ENCODE data around the gene CRIP2. TPM values are rescaled to one million over a fixed set of nuclear protein-coding genes. Genes with fewer than 3 reads are reported as not detected.

Gene CRIP2
- polyA plus RNA-seq, 1 donor from 2014 or later, result 214 TPM

- Histone ChIP-seq H3K27me3 (ENCODE audit: insufficient read depth, low read depth, low read length) (no peaks in the 10 kb centered on the region), H3K36me3 (ENCODE audit: insufficient read depth, low read length) (no peaks in the 10 kb centered on the region), H3K9me3 (ENCODE audit: low read length) (no peaks in the 10 kb centered on the region), H3K9me2 (ENCODE audit: insufficient read depth, low read length) (no peaks in the 10 kb centered on the region), H3K27ac (ENCODE audit: low read length) (no peak overlapping the region), H3K79me2 (replicated peaks; ENCODE audit: insufficient read depth, low read length) (no peaks in the 10 kb centered on the region), H3F3A (ENCODE audit: insufficient read depth, low read length, poor library complexity, severe bottlenecking) (no peaks in the 10 kb centered on the region), H3K4me2 (ENCODE audit: low read length) (no peak overlapping the region), H4K20me1 (ENCODE audit: insufficient read depth) (no peaks in the 10 kb centered on the region), H3K9ac (ENCODE audit: low read length) (no peak overlapping the region), H2AFZ (ENCODE audit: low read depth, low read length) (no peak overlapping the region), H3K4me3 (ENCODE audit: low read length) (no peak overlapping the region)
- TF ChIP-seq TAF1 (IDR thresholded peaks at IDR 0.05; ENCODE audit: low read depth) (no peak), EP300 (conservative IDR thresholded peaks at IDR 0.05; ENCODE audit: poor library complexity, severe bottlenecking) (no peak), RAD21 (conservative IDR thresholded peaks at IDR 0.05) (no peak), CTCF (IDR thresholded peaks at IDR 0.05; ENCODE audit: poor library complexity, severe bottlenecking) (no peak), REST (IDR thresholded peaks at IDR 0.05; ENCODE audit: borderline replicate concordance) (no peak), SMC3 (conservative IDR thresholded peaks at IDR 0.05; ENCODE audit: poor library complexity) (no peak), POLR2AphosphoS5 (IDR thresholded peaks at IDR 0.05) (no peak), EZH2 (IDR thresholded peaks at IDR 0.05; ENCODE audit: borderline replicate concordance, insufficient read depth, low read length, poor library complexity, severe bottlenecking) (no peak), MXI1 (conservative IDR thresholded peaks at IDR 0.05; ENCODE audit: poor library complexity, severe bottlenecking) (no peak)
Measured at GRCh38 chr14:105500726-105501101, 26.1 kb downstream of the CRIP2 start.

GRCh38 chr14:105501504-105502291 is 27.1 kb downstream of the CRIP2 start:
- no peak overlapping the region for H3K9ac ChIP-seq (ENCODE audit: low read length)
- no peaks in the 10 kb centered on the region for H3K36me3 ChIP-seq (ENCODE audit: insufficient read depth, low read length)
- H4K20me1 ChIP-seq (ENCODE audit: insufficient read depth), result no peaks in the 10 kb centered on the region
- no peak overlapping the region for H3K4me3 ChIP-seq (ENCODE audit: low read length)
- no peaks in the 10 kb centered on the region for H3K9me3 ChIP-seq (ENCODE audit: low read length)
- H2AFZ ChIP-seq (ENCODE audit: low read depth, low read length), result no peak overlapping the region
- no peak overlapping the region for H3K4me2 ChIP-seq (ENCODE audit: low read length)
- no peaks in the 10 kb centered on the region for H3K79me2 ChIP-seq (replicated peaks; ENCODE audit: insufficient read depth, low read length)
- H3K9me2 ChIP-seq (ENCODE audit: insufficient read depth, low read length), result no peaks in the 10 kb centered on the region
- H3K27me3 ChIP-seq (ENCODE audit: insufficient read depth, low read depth, low read length), result no peaks in the 10 kb centered on the region
- TF ChIP-seq CTCF (IDR thresholded peaks at IDR 0.05; ENCODE audit: poor library complexity, severe bottlenecking) (no peak), SMC3 (conservative IDR thresholded peaks at IDR 0.05; ENCODE audit: poor library complexity) (no peak), TAF1 (IDR thresholded peaks at IDR 0.05; ENCODE audit: low read depth) (no peak), EZH2 (IDR thresholded peaks at IDR 0.05; ENCODE audit: borderline replicate concordance, insufficient read depth, low read length, poor library complexity, severe bottlenecking) (no peak), EP300 (conservative IDR thresholded peaks at IDR 0.05; ENCODE audit: poor library complexity, severe bottlenecking) (no peak), MXI1 (conservative IDR thresholded peaks at IDR 0.05; ENCODE audit: poor library complexity, severe bottlenecking) (no peak), POLR2AphosphoS5 (IDR thresholded peaks at IDR 0.05) (no peak), REST (IDR thresholded peaks at IDR 0.05; ENCODE audit: borderline replicate concordance) (no peak), RAD21 (conservative IDR thresholded peaks at IDR 0.05) (no peak)
- H3K27ac ChIP-seq (ENCODE audit: low read length), result no peak overlapping the region
- H3F3A ChIP-seq (ENCODE audit: insufficient read depth, low read length, poor library complexity, severe bottlenecking), result no peaks in the 10 kb centered on the region

Measured in neural cell (in vitro differentiated cells).